Cardiac septum (tissue), 1 donor: Measurements from ENCODE around the gene NAALADL2. TPM values are rescaled to one million over a fixed set of nuclear protein-coding genes. Genes with fewer than 3 reads are reported as not detected.
"Not testable (repeated sequence)": the region's sequence is repeated elsewhere in the genome, so short reads cannot be mapped to it uniquely, and the experiment has no call there.

Experiments
- DNase-seq: peaks from one replicate; pipeline ENCODE4 v3.0.0-alpha.2; 2020; ENCODE audit warnings: low spot score
- intact Hi-C: fragments of 100-400 bp; cut with DNase I; formaldehyde crosslinking; loops from one replicate; pipeline ENCODE4 v1.14.0; 2022
- total RNA-seq: library from RNA; stranded (reverse); fragmentation: NEBNext Ultra II Directional; extraction: Animal tissue kit (Norgen Biotek cat#: 25700); gene quantifications from one replicate; pipeline ENCODE4 v1.2.1, GENCODE V29; 2021
- donor health status: DM: no; HTN: no; CAD: no.

Gene NAALADL2
- total RNA-seq, 1 donor from 2014 or later = 10.4 TPM

DNA sequence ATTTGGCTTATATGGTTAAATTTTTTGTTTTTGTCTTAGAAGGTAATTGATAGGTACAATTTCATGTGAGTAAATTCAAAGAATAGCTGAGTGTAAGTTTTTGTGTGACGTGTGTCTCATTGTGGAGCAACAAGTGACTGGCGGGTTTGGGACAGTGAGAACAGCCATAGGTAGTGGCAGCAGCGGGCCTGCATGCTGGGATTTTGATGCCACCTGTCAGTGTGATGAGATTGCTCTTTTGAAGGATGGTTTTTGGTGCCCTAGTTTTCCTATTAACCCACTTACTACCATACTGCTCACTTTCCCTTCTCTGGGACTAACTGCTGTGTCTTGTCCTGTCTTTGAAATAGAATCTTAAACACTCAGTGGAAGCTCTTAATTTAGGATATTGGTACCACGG is 522.6 kb downstream of the NAALADL2 start:
- DNase-seq = no peak
- intact Hi-C loops = no loop called here

DNA sequence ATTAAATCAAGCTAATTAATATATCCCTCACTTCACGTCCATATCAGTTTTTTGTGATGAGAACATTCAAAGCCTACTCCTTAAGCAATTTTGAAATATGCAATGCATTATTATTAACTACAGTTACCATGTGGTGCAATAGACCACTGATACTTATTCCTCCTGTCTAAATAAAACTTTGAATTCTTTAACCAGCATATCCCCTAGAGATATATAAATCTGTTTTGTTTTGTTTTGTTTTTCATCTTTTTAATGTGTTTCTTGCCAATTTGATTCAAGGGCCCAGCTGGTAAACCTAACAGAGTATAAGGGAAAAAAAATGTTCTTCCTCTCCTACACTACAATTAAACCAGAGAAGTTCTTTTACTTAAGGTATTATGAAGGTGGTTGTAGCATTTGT is 524.2 kb downstream of the NAALADL2 start:
- DNase-seq = no peak
- intact Hi-C loops = no loop called here

GRCh38 chr3:175383813-175384212 is 524.7 kb downstream of the NAALADL2 start:
- DNase-seq = no peak
- intact Hi-C loops = no loop called here

DNA sequence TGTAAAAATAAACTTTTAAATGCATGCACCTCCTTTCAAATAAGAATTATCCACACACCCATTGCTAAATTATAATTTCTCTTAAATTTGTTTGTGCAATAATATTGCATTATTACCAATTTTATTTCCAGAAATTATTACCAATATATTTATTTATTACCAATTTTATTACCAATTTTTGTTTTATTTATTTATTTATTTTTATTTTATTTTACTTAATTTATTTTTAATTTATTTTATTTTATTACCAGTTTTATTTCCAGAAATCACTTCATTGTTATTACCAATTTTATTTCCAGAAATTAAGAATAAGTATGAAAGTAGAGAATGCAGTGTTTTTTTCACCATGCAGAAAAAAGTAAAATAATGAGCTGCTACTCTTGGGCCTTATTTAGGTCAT is 525.4 kb downstream of the NAALADL2 start:
- no peak for DNase-seq
- intact Hi-C loops = no loop called here

DNA sequence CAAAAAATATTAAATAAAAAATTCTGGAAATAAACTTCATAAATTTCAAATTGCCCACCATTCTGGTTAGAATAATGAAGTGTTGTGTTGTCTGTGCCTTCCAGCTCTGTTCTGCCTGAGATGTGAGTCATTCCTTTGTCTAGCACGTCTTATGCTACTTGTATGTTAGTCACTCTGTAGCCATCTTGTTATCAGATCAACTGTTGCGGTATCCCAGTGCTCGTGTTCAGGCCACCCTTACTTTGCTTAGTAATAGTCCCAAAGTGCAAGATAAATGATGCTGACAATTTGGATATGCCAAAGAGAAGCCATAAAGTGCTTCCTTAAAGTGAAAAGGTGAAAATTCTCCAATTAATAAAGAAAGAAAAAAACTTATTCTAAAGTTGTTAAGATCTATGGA is 527.5 kb downstream of the NAALADL2 start:
- intact Hi-C loops = no loop called here
- DNase-seq = no peak

DNA sequence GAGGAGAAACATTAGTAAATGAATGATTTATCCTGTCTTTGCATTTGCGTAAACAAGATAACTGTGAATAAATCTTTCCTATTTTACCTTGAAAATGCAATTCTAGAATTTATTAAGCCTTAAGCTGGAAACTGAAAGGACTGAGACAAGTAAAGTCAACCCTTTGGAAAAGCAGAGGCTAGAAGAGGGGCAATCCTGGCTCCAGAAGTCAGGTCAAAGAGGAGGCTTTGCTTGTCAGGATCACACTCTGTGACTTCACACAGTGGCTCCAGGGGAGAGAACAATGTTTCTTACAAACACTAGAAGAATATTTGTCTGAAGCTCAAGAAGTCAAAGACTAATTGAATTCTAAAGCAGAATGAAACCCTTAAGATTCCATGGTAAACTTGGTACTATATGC is 530.4 kb downstream of the NAALADL2 start:
- intact Hi-C loops = no loop called here
- DNase-seq = no peak

DNA sequence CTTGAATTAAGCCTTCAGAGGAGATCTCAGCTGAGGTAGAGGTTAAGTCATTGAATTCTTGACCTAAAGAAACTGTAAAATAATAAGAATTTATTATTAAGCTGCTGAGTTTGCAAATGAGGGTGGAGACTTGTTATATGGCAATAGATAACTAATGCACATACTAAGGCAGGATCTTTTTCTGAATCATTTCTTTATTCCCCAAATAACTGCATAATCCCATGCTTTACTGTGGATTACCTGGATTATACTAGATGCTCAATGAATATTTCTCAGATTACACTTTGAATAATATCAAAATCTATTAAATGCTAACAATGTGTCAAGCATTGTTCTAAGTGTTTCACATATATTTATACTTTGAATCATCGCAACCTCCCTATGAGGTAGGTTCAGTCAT is 532.5 kb downstream of the NAALADL2 start:
- intact Hi-C loops = no loop called here
- DNase-seq = no peak

DNA sequence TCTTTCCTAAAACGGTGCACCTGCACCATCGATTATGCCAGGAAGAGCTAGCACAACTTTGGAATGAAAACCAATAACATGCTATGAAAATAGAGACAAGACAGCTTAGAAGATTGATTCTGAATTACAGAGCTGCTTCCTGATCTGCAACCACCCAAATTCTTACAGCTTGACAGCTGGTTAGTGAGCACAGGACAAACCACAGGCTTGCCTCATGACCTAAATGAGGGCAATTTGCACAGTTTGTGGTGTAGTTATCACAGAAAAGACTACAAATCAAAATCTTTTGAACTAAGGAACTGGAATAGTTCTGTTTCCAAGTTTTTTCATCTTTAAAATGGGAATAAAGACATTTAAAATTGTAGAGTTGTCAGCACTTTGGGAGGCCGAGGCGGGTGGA is 533.5 kb downstream of the NAALADL2 start:
- DNase-seq = no peak

DNA sequence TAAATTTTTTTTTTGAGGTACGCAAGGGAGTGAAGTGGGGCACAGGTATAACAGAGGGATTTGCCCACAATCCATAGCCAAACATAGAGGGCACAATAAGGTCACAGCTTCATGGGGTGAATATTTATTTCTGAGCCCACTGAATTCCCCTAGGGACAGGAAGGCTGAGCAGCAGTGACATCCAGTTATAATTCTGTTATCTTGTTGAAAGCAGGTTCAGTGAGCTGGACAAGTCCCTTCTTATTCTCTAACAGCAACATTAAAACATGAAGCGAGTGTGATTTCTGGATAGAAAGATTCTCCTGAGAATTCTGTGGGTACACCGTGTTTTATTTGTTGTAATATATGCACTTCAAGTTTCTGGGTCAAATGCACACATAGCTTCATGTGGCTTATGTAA is 538.2 kb downstream of the NAALADL2 start:
- intact Hi-C loops = no loop called here
- no peak for DNase-seq

More for the DNA sequence above, 533.5 kb downstream of the NAALADL2 start:
- intact Hi-C loops = no loop called here

GRCh38 chr3:175398676-175399075 is 539.5 kb downstream of the NAALADL2 start:
- no peak for DNase-seq
- intact Hi-C loops = no loop called here

- no peak for DNase-seq
- intact Hi-C loops = no loop called here
Measured at GRCh38 chr3:175399156-175399840, 540.2 kb downstream of the NAALADL2 start.

DNA sequence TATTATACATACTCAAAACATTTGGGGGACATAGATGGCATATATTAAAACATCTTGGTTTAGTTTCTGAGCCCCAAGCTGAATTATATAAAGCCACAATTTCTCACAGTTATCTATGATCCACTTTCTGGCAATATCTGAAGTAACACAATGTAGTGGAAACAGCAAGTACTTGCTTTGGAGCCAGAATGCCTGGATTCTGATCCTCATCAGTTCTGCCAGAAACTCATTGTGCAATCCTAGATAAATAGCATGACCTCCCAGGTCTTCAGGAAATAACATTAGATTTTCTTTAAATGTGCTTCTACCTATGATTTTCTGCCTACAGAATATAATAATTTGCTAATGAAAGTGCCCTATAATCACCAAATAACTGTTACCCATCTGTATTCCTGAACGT is 544.9 kb downstream of the NAALADL2 start:
- no peak for DNase-seq
- intact Hi-C loops = no loop called here

GRCh38 chr3:175404621-175405020 is 545.5 kb downstream of the NAALADL2 start:
- intact Hi-C loops = no loop called here
- no peak for DNase-seq

DNA sequence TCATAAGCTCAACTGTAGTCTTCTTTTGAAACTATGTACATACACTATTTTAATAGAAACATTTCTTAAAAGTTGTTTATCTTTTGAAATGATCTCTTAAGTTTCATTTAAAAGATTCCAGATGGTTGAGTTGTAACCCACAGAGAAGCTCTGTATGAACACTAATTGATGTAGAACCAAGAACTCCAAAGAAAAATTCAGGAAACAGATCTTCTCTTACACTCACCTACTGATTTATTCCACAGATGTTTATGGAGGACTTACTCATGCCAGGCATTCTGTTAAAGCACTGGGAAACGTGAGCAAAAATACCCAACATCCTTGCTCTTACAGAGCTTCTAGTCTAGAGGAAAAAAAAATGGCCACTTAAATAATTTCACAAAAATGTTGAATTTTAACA is 551.1 kb downstream of the NAALADL2 start:
- no peak for DNase-seq
- intact Hi-C loops = no loop called here

DNA sequence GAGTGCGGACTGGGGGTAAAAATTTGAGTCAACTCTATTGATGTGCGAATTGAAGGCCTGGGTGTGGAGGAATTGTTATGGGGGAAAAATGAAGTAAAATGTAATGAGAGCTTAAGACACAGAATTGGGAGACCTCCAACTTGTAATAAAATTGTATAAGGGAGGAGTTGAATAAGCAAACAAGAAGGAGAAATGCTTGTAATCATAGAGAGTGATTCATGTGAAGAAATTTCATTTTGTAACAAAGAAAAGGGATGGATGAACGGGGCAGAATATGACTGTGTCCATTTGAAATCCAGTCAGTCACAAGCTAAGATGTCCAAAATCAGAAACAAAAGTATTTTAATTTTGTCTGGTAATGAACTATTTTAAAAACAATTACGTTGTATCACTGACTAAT is 552.3 kb downstream of the NAALADL2 start:
- intact Hi-C loops = no loop called here
- no peak for DNase-seq

DNA sequence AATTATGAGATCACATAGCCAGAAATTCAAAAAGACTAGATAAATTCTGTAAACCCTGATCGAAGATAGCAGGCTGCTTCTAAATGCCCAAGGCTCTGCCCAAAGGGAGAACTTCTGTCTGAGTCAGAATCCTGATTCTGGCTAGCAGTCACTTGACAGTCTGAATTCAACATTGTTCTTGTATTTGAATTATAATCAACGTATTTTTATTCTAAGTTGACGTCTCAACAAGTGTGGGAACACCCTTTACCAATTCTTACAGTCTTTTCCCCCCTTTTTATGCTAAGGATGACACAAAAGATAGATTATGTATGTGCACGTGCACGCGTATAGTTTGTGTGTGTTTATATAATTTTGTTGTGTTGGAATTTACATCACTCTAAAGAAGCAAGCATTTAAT is 552.8 kb downstream of the NAALADL2 start:
- intact Hi-C loops = no loop called here
- DNase-seq = no peak

DNA sequence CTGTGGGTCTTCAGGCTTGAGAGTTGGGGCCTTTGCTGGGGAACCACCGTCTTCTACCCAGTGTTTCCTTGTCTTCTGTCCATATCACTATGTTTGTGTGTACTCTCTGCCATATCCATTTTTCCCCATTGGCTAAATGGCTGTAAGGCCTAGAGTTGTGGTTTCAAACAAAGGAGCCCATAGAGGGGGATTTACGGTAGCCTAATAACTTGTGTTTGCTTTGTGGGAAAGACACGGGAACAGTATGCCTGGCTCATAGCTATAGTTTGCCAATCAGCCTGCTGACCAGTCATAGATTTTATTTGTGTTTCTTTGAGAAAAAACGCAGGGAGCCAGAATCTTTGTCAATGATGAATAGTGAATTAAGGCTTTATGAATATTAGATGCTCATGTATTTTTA is 554.8 kb downstream of the NAALADL2 start:
- intact Hi-C loops = no loop called here
- DNase-seq = no peak

DNA sequence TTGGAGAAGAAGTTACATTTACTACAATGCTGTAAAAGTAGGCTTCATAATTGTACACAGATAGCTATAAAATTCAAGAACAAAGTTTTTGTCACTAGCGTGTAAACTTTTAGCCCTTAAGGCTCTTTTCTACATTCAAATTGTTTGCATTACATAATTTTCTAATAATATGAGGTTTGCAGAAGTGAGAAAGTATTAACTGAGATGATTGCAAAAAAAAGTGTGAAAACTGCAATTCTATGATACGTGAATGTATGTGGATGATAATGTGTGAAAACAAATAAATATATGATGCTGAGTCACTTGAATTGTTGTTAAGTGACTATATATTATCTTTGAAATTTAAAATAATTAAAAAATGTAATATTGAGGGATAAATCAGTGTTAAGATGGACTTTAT is 557.5 kb downstream of the NAALADL2 start:
- intact Hi-C loops = no loop called here
- DNase-seq = no peak

DNA sequence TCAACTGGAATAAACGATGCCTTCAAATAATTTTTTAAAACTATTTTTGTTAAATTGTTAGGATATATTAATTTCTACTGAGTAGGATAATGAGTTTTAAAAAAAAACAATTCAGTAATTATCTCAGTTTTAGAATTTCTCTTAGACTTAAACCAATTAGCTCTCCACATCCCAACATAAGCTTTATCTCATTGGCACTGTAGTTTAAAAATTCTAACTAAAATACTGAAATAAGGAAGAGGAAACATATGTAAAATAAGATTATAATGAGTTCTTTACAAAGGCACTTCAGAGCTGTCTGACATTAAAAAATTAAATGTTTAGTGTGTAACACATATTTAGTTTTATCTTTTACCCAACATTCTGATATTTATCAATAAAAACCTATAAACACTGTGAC is 558.3 kb downstream of the NAALADL2 start:
- DNase-seq = no peak
- intact Hi-C loops = no loop called here

DNA sequence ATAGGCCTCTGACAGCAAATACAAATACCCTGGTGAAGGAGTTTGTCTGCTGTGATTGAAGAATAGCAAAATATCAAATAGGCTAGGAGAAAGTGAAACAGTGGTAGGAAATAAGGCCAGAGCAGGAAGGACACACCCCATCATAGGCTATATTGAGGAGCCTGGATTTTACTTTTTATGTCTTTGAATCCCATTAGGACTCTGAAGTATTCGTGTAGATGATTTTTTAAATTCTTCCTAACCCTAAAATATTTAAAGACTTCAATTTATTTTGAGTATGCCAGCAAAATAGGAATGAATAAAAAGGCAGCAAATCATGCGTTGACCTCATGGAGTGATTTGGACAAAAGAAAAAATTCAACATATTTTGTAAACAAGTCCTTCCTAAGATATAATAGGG is 562.8 kb downstream of the NAALADL2 start:
- intact Hi-C loops = no loop called here
- no peak for DNase-seq

GRCh38 chr3:175422744-175423143 is 563.6 kb downstream of the NAALADL2 start:
- intact Hi-C loops = no loop called here
- DNase-seq = no peak

- intact Hi-C loops, DNase-seq: not testable (repeated sequence)
Measured at GRCh38 chr3:175423848-175424247, 564.7 kb downstream of the NAALADL2 start.
